Thyroid gland (tissue), 4 donors: ENCODE results near the gene PLEKHM2. TPM values are rescaled to one million over a fixed set of nuclear protein-coding genes. Genes with fewer than 3 reads are reported as not detected.

Experiments
- DNase-seq, 2 donors: peaks; one replicate each; pipeline ENCODE4 v3.0.0-alpha.2; 2019
- H3K27ac ChIP-seq, 3 donors: fragments of 200-600 bp; sonication (generic); 1 replicate in 2 of 3; 2 replicates in 1 of 3; pipeline ENCODE4 v1.5.1; 2016 to 2019; ENCODE audit warnings: mild to moderate bottlenecking in 1 of 3, moderate library complexity in 1 of 3
- H3K27me3 ChIP-seq: fragments of 200-600 bp; sonication (generic); one replicate; pipeline ENCODE4 v1.5.1; 2019
- H3K36me3 ChIP-seq, 2 donors: fragments of 200-600 bp; sonication (generic); one replicate each; pipeline ENCODE4 v1.5.1; 2016 to 2019
- H3K4me1 ChIP-seq, 2 donors: fragments of 200-600 bp; sonication (generic); one replicate each; pipeline ENCODE4 v1.5.1; 2017 to 2019
- H3K4me3 ChIP-seq, 3 donors: fragments of 200-600 bp; sonication (generic); replicated peaks in 1 of 3; 1 replicate in 2 of 3; 2 replicates in 1 of 3; pipeline ENCODE4 v1.5.1; 2016; ENCODE audit warnings: mild to moderate bottlenecking in 1 of 3
- H3K9me3 ChIP-seq: fragments of 200-600 bp; sonication (generic); one replicate; pipeline ENCODE4 v1.5.1; 2017
- POLR2A ChIP-seq, 2 donors: fragments of 450-650 bp; IDR thresholded peaks; one replicate each; pipeline ENCODE4 v1.6.1; 2017; ENCODE audit warnings: antibody characterized with exemption in 2 of 2, mild to moderate bottlenecking in 2 of 2, moderate library complexity in 1 of 2
- WGBS, 2 donors: methylation state at CpG; one replicate each; pipeline ENCODE4 v1.1.5; 2017; 5-methylcytosine and 5-hydroxymethylcytosine counted together
- intact Hi-C: fragments of 100-400 bp; cut with DNase I; formaldehyde crosslinking; loops from one replicate; pipeline ENCODE4 v1.15.1; 2023
- total RNA-seq, 4 donors: library from RNA; depleted of rRNA; stranded (reverse); fragments of >200 nt; gene quantifications; one replicate each; pipeline ENCODE4 v1.2.3, GENCODE V29; 2016
- TF ChIP-seq, protein P1 (sequence below), 6 experiments: fragments of 200-600 bp in 3 of 6; fragments of 450-650 bp in 3 of 6; sonication (generic) in 3 of 6; IDR thresholded peaks; one replicate each; pipeline ENCODE4 v1.5.1; 2016 to 2019; ENCODE audit warnings: antibody characterized with exemption in 6 of 6, mild to moderate bottlenecking in 2 of 6, inconsistent platforms in 1 of 6, moderate library complexity in 1 of 6

The PLEKHM2 gene
- total RNA-seq, 4 donors from 2014 or later = 38.3 to 48.4 (median 39.4) TPM

DNA sequence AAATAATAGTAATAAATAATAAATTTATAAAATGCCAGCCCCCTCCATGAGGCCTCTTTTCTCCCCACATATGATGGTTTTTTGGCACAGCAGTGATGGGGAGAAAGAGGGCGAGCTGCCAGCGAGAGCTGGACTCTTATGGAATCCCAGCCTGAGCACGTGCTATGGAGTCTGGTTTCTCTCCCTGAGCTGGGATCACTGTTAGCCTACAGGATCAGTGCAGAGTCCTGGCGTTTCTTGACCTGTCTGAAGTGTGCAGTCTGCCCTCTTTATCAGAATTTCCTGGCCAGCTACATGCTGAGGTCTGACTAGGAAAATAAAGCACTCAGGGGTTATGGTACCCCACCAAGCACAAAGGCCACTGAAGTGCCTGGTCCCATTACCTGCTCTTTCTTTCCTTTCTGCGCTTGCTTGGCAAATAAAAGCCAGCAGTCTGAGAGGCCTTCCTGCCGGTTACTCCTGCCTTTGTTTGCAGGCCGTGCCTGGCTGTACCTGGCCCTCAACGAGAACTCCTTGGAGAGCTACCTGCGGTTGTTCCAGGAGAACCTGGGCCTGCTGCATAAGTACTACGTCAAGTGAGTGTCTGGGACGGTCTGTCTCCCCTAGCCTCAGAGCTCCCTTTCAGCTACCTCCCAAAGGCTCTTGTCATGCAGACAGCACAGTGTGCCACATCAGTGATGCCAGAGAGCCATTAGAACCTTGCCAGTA, 33.5 kb downstream of the PLEKHM2 start:
- Histone ChIP-seq H3K4me1 (peaks cover 15% of the 10 kb centered on the region in 2 donors), H3K9me3 (no peaks in the 10 kb centered on the region), H3K27ac (no peak overlapping the region), H3K4me3 (no peak overlapping the region), H3K27me3 (no peaks in the 10 kb centered on the region), H3K36me3 (peaks cover 40 to 48% of the 10 kb centered on the region in 2 donors)
- WGBS, 2 donors = 82 to 83% methylated on average over 11 of the region's 11 CpGs
- intact Hi-C loops = no loop called here
- DNase-seq = no peak
- no peak for TF ChIP-seq POLR2A (IDR thresholded peaks at IDR 0.05)

DNA sequence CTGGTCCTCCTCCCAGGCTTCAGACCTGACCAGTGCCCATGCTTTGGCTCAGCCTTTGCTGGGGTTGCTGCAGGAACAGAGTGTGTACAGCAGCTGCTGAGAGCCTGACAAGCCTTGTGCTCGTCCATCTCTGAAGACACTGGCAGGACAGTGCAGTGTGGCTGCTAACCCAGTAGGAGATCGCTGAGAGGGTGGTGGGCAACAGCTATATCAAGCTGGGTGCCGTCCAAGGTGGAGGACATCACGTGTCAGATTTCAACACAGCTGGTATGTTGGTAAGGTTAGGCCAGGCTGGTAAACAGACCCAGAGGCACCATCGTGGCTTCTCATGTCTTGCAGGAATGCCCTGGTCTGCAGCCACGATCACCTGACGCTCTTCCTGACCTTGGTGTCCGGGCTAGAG, 34.1 kb downstream of the PLEKHM2 start:
- DNase-seq = no peak
- 92 to 96% methylated on average over 4 to 8 of the region's 8 CpGs for WGBS, 2 donors
- Histone ChIP-seq H3K9me3 (no peaks in the 10 kb centered on the region), H3K4me3 (no peak overlapping the region), H3K4me1 (peaks cover 15% of the 10 kb centered on the region in 2 donors), H3K27me3 (no peaks in the 10 kb centered on the region), H3K36me3 (peaks cover 40 to 48% of the 10 kb centered on the region in 2 donors), H3K27ac (no peak overlapping the region)
- intact Hi-C loops = no loop called here
- TF ChIP-seq POLR2A (IDR thresholded peaks at IDR 0.05) = no peak
- TF ChIP-seq, protein P1, sequence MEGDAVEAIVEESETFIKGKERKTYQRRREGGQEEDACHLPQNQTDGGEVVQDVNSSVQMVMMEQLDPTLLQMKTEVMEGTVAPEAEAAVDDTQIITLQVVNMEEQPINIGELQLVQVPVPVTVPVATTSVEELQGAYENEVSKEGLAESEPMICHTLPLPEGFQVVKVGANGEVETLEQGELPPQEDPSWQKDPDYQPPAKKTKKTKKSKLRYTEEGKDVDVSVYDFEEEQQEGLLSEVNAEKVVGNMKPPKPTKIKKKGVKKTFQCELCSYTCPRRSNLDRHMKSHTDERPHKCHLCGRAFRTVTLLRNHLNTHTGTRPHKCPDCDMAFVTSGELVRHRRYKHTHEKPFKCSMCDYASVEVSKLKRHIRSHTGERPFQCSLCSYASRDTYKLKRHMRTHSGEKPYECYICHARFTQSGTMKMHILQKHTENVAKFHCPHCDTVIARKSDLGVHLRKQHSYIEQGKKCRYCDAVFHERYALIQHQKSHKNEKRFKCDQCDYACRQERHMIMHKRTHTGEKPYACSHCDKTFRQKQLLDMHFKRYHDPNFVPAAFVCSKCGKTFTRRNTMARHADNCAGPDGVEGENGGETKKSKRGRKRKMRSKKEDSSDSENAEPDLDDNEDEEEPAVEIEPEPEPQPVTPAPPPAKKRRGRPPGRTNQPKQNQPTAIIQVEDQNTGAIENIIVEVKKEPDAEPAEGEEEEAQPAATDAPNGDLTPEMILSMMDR (IDR thresholded peaks at IDR 0.05) = no peak

DNA sequence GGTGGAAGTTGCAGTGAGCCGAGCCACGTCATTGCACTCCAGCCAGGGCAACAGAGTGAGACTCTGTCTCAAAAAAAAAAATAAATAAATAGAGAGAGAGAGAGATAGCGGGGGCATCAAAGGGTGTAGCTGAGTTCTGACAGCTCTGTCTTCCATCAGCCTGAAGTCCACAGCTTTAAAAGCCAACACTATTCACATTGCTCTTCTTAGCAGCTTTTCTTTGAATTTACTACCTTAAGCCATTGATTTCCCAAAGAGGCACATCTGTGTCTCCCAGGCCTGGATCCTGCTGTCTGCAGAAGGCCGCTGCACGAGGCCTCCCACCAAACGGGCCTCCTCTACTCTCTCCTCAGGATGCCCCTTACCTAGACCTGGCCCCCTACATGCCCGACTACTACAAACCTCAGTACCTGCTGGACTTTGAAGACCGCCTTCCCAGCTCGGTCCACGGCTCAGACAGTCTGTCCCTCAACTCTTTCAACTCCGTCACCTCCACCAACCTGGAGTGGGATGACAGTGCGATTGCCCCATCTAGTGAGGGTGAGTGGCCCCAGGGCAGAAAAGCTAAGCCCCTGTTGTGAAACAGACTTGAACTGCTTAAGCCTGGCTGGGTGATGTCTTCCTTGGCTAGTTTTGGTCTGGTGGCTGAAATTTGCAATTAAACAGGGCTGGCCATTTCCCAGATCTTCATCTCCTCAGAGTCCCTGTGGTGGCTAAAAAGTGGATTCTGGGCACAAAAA, 35.4 kb downstream of the PLEKHM2 start:
- TF ChIP-seq, protein P1 (IDR thresholded peaks at IDR 0.05) = no peak
- TF ChIP-seq POLR2A (IDR thresholded peaks at IDR 0.05) = no peak
- H3K27ac ChIP-seq = no peak overlapping the region
- peaks cover 40 to 48% of the 10 kb centered on the region in 2 donors for H3K36me3 ChIP-seq
- 94 to 96% methylated on average over 12 of the region's 12 CpGs for WGBS, 2 donors
- no peaks in the 10 kb centered on the region for H3K9me3 ChIP-seq
- intact Hi-C loops = no loop called here
- no peak overlapping the region for H3K4me3 ChIP-seq
- DNase-seq = no peak
- H3K4me1 ChIP-seq = peaks cover 7 to 8% of the 10 kb centered on the region in 2 donors
- H3K27me3 ChIP-seq = no peaks in the 10 kb centered on the region

DNA sequence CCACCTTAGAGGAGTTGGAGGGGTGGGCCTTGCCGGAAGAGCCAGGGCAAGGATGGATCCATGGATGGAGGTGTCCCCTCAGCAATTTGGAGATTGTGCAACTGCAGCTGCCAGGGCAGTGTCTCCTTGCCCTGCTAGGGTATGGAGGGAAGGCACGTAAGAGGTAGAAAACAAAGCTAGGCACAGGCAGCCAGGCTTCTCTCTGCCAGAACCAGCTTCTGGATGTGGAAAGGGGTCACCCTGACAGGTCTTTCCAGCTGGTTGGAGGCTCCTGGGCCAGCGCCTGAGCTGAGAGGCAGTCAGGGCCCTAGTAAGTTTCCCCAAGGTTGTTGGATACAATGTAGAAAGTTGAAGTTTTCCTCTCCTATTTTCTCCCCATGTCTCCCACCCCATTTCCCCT, 36.7 kb downstream of the PLEKHM2 start:
- H3K4me3 ChIP-seq = no peak overlapping the region
- intact Hi-C loops = no loop called here
- H3K9me3 ChIP-seq = no peaks in the 10 kb centered on the region
- no peaks in the 10 kb centered on the region for H3K4me1 ChIP-seq
- WGBS, 2 donors = 95 to 100% methylated on average over 3 of the region's 3 CpGs
- no peak overlapping the region for H3K27ac ChIP-seq
- peaks cover 46 to 58% of the 10 kb centered on the region in 2 donors for H3K36me3 ChIP-seq
- no peak for DNase-seq
- TF ChIP-seq POLR2A (IDR thresholded peaks at IDR 0.05) = no peak
- TF ChIP-seq, protein P1 (IDR thresholded peaks at IDR 0.05) = no peak
- no peaks in the 10 kb centered on the region for H3K27me3 ChIP-seq

DNA sequence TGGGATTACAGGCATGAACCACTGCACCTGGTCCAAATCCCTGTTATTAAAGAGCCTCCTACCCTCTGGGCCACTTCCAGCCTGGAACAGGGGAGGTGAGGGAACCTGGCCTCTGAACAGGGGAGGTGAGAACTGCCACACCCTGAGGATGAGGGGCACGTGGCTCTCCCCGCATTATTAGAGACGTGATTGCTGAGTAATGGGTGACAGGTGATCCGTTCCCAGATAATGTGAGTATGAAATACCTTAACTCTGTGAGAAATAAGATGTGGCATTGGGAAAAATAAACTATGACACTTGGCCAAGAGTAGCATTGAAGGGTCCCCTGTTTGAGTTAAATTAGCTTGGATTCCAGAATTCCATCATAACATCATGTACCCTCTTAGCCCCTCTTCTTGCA, 38.3 kb downstream of the PLEKHM2 start:
- Histone ChIP-seq H3K27ac (no peak overlapping the region), H3K9me3 (no peaks in the 10 kb centered on the region), H3K4me3 (no peak overlapping the region), H3K36me3 (peaks cover 50 to 59% of the 10 kb centered on the region in 2 donors), H3K4me1 (no peaks in the 10 kb centered on the region), H3K27me3 (no peaks in the 10 kb centered on the region)
- intact Hi-C loops = no loop called here
- TF ChIP-seq POLR2A (IDR thresholded peaks at IDR 0.05) = no peak
- TF ChIP-seq, protein P1 (IDR thresholded peaks at IDR 0.05) = no peak
- WGBS, 2 donors = 95 to 97% methylated on average over 4 of the region's 4 CpGs
- DNase-seq = no peak
